Measurements from ENCODE around the gene COX4I2.
"Not testable (repeated sequence)": the region's sequence is repeated elsewhere in the genome, so short reads cannot be mapped to it uniquely, and the experiment has no call there.

The COX4I2 gene

GRCh38 chr20:31661625-31662371, 24.1 kb downstream of the COX4I2 start:
- no peak for DNase-seq

GRCh38 chr20:31662372-31662854, 24.7 kb downstream of the COX4I2 start:
- no peak for DNase-seq

- DNase-seq: no peak
Measured at GRCh38 chr20:31663524-31663837, 25.8 kb downstream of the COX4I2 start.

DNA sequence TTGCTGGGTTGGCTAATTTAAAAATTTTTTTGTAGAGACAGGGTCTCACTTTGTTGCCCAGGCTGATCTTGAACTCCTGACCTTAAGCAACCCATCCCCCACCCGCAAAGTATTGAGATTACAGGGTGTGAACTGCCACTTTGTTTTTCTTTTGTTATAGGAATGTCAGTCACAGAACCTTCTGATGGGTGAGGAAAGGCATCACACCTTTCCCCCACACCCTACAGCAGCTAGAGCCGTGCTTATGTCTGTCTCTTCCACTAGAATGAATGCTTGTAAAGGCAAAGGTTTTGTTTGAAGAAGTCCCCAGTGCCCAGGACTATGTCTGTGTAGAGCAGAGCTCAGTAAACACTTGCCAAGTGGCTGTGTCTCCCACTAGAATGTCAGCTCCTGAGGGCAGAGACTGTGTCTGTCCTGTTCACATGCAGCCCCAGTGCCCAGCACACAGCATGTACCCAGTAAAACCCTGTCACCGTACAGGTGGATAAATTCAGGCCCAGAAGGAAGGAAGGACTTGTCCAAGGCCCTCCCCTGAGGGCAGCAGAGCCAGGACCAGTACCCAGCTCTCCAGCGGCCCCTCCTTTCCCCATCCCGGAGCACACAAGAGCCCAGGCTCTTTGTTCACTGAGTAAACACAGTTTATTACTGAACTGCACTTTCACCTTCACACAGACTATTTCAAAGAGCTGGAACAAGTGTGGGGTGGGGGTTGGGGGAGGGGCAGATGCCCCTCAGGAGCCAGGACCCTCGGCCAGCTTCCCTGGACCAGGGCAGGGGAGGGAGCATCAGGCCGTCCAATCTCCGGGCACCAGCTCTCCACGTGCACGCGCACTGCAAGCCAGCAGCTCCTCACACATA, 26.4 kb downstream of the COX4I2 start:
- no peak for DNase-seq

GRCh38 chr20:31664696-31665354, 27.1 kb downstream of the COX4I2 start:
- no peak for DNase-seq

- DNase-seq: no peak
Measured at GRCh38 chr20:31665753-31666152, 28.0 kb downstream of the COX4I2 start.

DNA sequence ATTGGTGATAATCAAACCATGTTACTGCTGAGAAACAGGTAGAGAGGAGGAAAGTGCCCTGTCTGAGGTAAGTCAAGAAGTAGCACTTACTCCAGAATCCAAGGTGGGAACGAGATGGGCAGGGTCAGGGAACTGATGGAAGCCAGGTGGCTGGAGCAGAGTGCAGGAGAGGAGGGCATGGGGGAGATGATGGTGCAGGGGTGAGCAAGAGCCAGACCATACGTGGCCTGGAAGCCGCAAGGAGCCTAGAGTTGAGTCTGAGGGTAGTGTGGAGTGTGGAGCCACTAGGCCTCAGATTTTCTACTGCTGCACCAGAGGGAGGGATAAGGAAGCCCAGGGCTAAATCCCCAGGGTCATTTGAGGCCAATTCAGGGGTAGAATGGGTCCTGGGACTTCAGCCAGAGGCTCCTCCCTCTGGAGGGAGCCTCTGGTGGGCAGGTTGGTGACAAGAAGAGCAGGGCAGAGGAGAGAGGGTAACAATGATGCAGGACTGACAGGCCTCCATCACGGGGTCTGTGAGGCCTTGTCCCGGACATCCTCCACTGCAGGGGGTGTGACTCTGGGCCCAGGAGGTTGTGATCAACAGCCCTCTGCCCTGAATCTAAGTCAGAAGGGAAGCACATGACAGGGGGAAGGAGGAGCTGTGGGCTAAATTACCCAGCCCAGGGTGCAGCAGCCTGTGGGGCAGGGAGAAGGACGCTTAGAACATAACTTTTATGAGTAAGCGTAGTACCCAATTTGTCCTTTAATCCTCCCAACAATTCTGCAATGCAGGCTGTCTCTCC, 28.7 kb downstream of the COX4I2 start:
- no peak for DNase-seq

- DNase-seq: no peak
Measured at GRCh38 chr20:31667315-31668285, 29.9 kb downstream of the COX4I2 start.

- not testable (repeated sequence) for DNase-seq
Measured at GRCh38 chr20:31668944-31669343, 31.2 kb downstream of the COX4I2 start.

- no peak for DNase-seq
Measured at GRCh38 chr20:31669876-31670275, 32.2 kb downstream of the COX4I2 start.

GRCh38 chr20:31670371-31671228, 32.9 kb downstream of the COX4I2 start:
- DNase-seq: no peak

GRCh38 chr20:31671324-31671723, 33.6 kb downstream of the COX4I2 start:
- no peak for DNase-seq

GRCh38 chr20:31673435-31673834, 35.7 kb downstream of the COX4I2 start:
- DNase-seq: no peak

GRCh38 chr20:31673943-31674463, 36.3 kb downstream of the COX4I2 start:
- DNase-seq: no peak

- DNase-seq: no peak
Measured at GRCh38 chr20:31674895-31675827, 37.4 kb downstream of the COX4I2 start.

GRCh38 chr20:31675828-31676608, 38.3 kb downstream of the COX4I2 start:
- DNase-seq: no peak

- DNase-seq: no peak
Measured at GRCh38 chr20:31676609-31676989, 38.9 kb downstream of the COX4I2 start.

- no peak for DNase-seq
Measured at GRCh38 chr20:31677553-31678260, 40.0 kb downstream of the COX4I2 start.

All from DMS 273 treated with DMSO at 0.1 percent for 48 hours (cell line).